PC-3 (cell line): ENCODE measurements around the gene PDIK1L. TPM values are rescaled to one million over a fixed set of nuclear protein-coding genes. Genes with fewer than 3 reads are reported as not detected.
"Not testable (repeated sequence)": the region's sequence is repeated elsewhere in the genome, so short reads cannot be mapped to it uniquely, and the experiment has no call there.

Experiments
- ATAC-seq: fragments of 200-7000 bp; cut with Tn5 transposase; 2 replicates; pipeline ENCODE4 v1.9.1; 2020; ENCODE audit warnings: mild to moderate bottlenecking, moderate library complexity
- BruUV-seq: library from RNA; stranded (reverse); fragments of 400-500 nt; replicated peaks from 2 replicates; lab custom pipeline; 2021; lab: Mats Ljungman, UMichigan
- CTCF ChIA-PET: fragments of 300-600 bp; sonication (Branson Sonifier 250); formaldehyde crosslinking; loops from one replicate; lab custom pipeline; 2022; ENCODE audit warnings: antibody characterized with exemption; lab: Charles Lee
- POLR2A ChIA-PET: fragments of 300-600 bp; sonication (Branson Sonifier 250); formaldehyde crosslinking; loops from one replicate; lab custom pipeline; 2022; ENCODE audit warnings: antibody characterized with exemption; ENCODE audit not compliant: unreplicated experiment; lab: Charles Lee
- DNase-seq: peaks from one replicate; pipeline ENCODE4 v3.0.0-alpha.2; 2015
- H2AFZ ChIP-seq: fragments of 300-600 bp; sonication (generic); 2 replicates; pipeline ENCODE4 v1.6.0; 2016; ENCODE audit warnings: antibody characterized with exemption, low read length
- H3F3A ChIP-seq: fragments of 300-600 bp; sonication (generic); one replicate; pipeline ENCODE4 v1.6.0; 2017; ENCODE audit warnings: antibody characterized with exemption, low read length, control low read depth, mild to moderate bottlenecking; ENCODE audit not compliant: unreplicated experiment
- H3K27ac ChIP-seq: fragments of 300-600 bp; sonication (generic); 2 replicates; pipeline ENCODE4 v1.5.1; 2016; ENCODE audit warnings: mild to moderate bottlenecking, low read length
- H3K27me3 ChIP-seq: fragments of 300-600 bp; sonication (generic); 2 replicates; pipeline ENCODE4 v1.6.1; 2016; ENCODE audit warnings: low read length, mixed read lengths
- H3K36me3 ChIP-seq: fragments of 300-600 bp; sonication (generic); 2 replicates; pipeline ENCODE4 v1.6.1; 2016; ENCODE audit warnings: low read depth, mixed run types, low read length, mixed read lengths
- H3K4me1 ChIP-seq: fragments of 300-600 bp; sonication (generic); 2 replicates; pipeline ENCODE4 v1.5.1; 2016; ENCODE audit warnings: low read length; ENCODE audit not compliant: insufficient read depth
- H3K4me2 ChIP-seq: fragments of 300-600 bp; sonication (generic); 2 replicates; pipeline ENCODE4 v1.6.0; 2016; ENCODE audit warnings: low read length
- H3K4me3 ChIP-seq: fragments of 300-600 bp; sonication (generic); 2 replicates; pipeline ENCODE4 v1.5.1; 2016; ENCODE audit warnings: mild to moderate bottlenecking, low read length, mixed read lengths
- H3K79me2 ChIP-seq: fragments of 300-600 bp; sonication (generic); 2 replicates; pipeline ENCODE4 v1.6.1; 2017; ENCODE audit warnings: low read length, mixed read lengths
- H3K9ac ChIP-seq: fragments of 300-600 bp; sonication (generic); 2 replicates; pipeline ENCODE4 v1.6.0; 2016; ENCODE audit warnings: mild to moderate bottlenecking, low read length
- H3K9me2 ChIP-seq: fragments of 300-600 bp; sonication (generic); replicated peaks from 2 replicates; pipeline ENCODE4 v1.6.1; 2016; ENCODE audit warnings: mixed run types, low read length, mixed read lengths
- H3K9me3 ChIP-seq: fragments of 300-600 bp; sonication (generic); 2 replicates; pipeline ENCODE4 v1.6.1; 2016; ENCODE audit warnings: low read length, mixed read lengths
- H4K20me1 ChIP-seq: fragments of 300-600 bp; sonication (generic); 2 replicates; pipeline ENCODE4 v1.6.1; 2016; ENCODE audit warnings: low read length, mixed read lengths
- EZH2 ChIP-seq: fragments of 300-600 bp; sonication (generic); IDR thresholded peaks from one replicate; pipeline ENCODE4 v1.6.1; 2017; ENCODE audit warnings: antibody characterized with exemption, mild to moderate bottlenecking, low read length; ENCODE audit not compliant: unreplicated experiment
- EZH2phosphoT487 ChIP-seq: fragments of 300-600 bp; sonication (generic); IDR thresholded peaks from 2 replicates; pipeline ENCODE4 v1.6.1; 2018; ENCODE audit warnings: mild to moderate bottlenecking, antibody characterized with exemption, low read length, borderline replicate concordance
- intact Hi-C: fragments of 100-400 bp; cut with micrococcal nuclease; formaldehyde crosslinking; loops from 2 replicates; pipeline ENCODE4 v1.9.0; 2023
- total RNA-seq: library from RNA; depleted of rRNA; stranded (reverse); fragments of >200 nt; gene quantifications from 2 replicates; pipeline ENCODE4 v1.2.3, GENCODE V29; 2014
- TF ChIP-seq, protein P1 (sequence below): fragments of 300-600 bp; sonication (generic); conservative IDR thresholded peaks from 2 replicates; pipeline ENCODE4 v1.5.1; 2017; ENCODE audit warnings: antibody characterized with exemption, low read depth, mild to moderate bottlenecking, low read length

PDIK1L gene
- total RNA-seq, 1 experiment from 2014 or later: 5.2 TPM

- Histone ChIP-seq H3K4me1 (no peaks in the 10 kb centered on the region), H3K79me2 (no peaks in the 10 kb centered on the region), H3K9ac (no peak overlapping the region), H3K4me2 (no peak overlapping the region), H3K36me3 (no peaks in the 10 kb centered on the region), H3K27ac (no peak overlapping the region), H2AFZ (no peak overlapping the region), H3K27me3 (no peaks in the 10 kb centered on the region), H3K4me3 (no peak overlapping the region), H3K9me3 (no peaks in the 10 kb centered on the region), H4K20me1 (no peaks in the 10 kb centered on the region), H3K9me2 (no peaks in the 10 kb centered on the region), H3F3A (no peaks in the 10 kb centered on the region)
- no TSS peak for BruUV-seq
- ATAC-seq: no peak
- DNase-seq: no peak
- intact Hi-C loops: no loop called here
- ChIA-PET POLR2A (no interaction called here), CTCF (no interaction called here)
- TF ChIP-seq EZH2 (no peak), EZH2phosphoT487 (no peak)
- TF ChIP-seq, protein P1, sequence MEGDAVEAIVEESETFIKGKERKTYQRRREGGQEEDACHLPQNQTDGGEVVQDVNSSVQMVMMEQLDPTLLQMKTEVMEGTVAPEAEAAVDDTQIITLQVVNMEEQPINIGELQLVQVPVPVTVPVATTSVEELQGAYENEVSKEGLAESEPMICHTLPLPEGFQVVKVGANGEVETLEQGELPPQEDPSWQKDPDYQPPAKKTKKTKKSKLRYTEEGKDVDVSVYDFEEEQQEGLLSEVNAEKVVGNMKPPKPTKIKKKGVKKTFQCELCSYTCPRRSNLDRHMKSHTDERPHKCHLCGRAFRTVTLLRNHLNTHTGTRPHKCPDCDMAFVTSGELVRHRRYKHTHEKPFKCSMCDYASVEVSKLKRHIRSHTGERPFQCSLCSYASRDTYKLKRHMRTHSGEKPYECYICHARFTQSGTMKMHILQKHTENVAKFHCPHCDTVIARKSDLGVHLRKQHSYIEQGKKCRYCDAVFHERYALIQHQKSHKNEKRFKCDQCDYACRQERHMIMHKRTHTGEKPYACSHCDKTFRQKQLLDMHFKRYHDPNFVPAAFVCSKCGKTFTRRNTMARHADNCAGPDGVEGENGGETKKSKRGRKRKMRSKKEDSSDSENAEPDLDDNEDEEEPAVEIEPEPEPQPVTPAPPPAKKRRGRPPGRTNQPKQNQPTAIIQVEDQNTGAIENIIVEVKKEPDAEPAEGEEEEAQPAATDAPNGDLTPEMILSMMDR: no peak
Measured at GRCh38 chr1:26089125-26089524, 22.5 kb upstream of the PDIK1L start.

DNA sequence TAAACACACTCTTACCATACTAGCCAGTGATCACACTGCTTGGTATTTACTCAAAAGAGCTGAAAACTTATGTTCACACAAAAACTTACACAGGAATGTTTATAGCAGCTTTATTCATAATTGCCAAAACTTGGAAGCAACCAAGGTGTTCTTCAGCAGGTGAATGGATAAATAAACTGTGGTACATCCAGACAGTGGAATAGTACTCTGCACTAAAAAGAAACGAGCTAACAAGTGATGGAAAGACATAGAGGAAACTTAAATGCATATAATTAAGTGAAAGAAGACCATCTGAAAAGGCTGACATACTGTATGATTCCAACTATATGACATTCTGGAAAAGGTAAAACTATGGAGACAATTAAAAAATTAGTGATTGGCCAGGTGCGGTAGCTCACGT, 20.7 kb upstream of the PDIK1L start:
- no peak overlapping the region for H3K4me2 ChIP-seq
- H4K20me1 ChIP-seq: no peaks in the 10 kb centered on the region
- H3K4me3 ChIP-seq: no peak overlapping the region
- DNase-seq: no peak
- no peaks in the 10 kb centered on the region for H3K9me2 ChIP-seq
- no peaks in the 10 kb centered on the region for H3F3A ChIP-seq
- H3K79me2 ChIP-seq: no peaks in the 10 kb centered on the region
- H3K9ac ChIP-seq: no peak overlapping the region
- H3K9me3 ChIP-seq: no peaks in the 10 kb centered on the region
- H3K4me1 ChIP-seq: peaks cover 8% of the 10 kb centered on the region; the same call in 1 of the 2 replicates
- ChIA-PET CTCF (no interaction called here), POLR2A (no interaction called here)
- no peak overlapping the region for H2AFZ ChIP-seq
- intact Hi-C loops: loop anchor here (10.0 kb wide), 1 partner anchor 196 kb away; no protein-coding TSS in a partner anchor
- TF ChIP-seq, protein P1: no peak
- no peak for TF ChIP-seq EZH2
- no peak for TF ChIP-seq EZH2phosphoT487
- H3K27me3 ChIP-seq: no peaks in the 10 kb centered on the region
- H3K27ac ChIP-seq: no peak overlapping the region
- no TSS peak for BruUV-seq
- ATAC-seq: no peak
- H3K36me3 ChIP-seq: no peaks in the 10 kb centered on the region

GRCh38 chr1:26092422-26092821, 19.2 kb upstream of the PDIK1L start:
- BruUV-seq: no TSS peak
- intact Hi-C loops: loop anchor here (10.0 kb wide), 1 partner anchor 198 kb away; no protein-coding TSS in a partner anchor
- POLR2A ChIA-PET: no interaction called here

GRCh38 chr1:26093569-26093968, 18.1 kb upstream of the PDIK1L start:
- H3F3A ChIP-seq, H2AFZ ChIP-seq, H3K27ac ChIP-seq, H4K20me1 ChIP-seq, CTCF ChIA-PET, BruUV-seq, ATAC-seq, DNase-seq, H3K36me3 ChIP-seq, H3K9ac ChIP-seq, H3K9me3 ChIP-seq, H3K4me2 ChIP-seq, H3K9me2 ChIP-seq, H3K27me3 ChIP-seq, POLR2A ChIA-PET, H3K79me2 ChIP-seq, H3K4me3 ChIP-seq: not testable (repeated sequence)
- intact Hi-C loops: loop anchor here (10.0 kb wide), 1 partner anchor 199 kb away; no protein-coding TSS in a partner anchor
- H3K4me1 ChIP-seq: peaks cover 29% of the 10 kb centered on the region

More at GRCh38 chr1:26092422-26092821, 19.2 kb upstream of the PDIK1L start:
- Histone ChIP-seq H3K79me2 (no peaks in the 10 kb centered on the region), H3K9me2 (no peaks in the 10 kb centered on the region), H3K9ac (no peak overlapping the region), H3K9me3 (no peaks in the 10 kb centered on the region), H4K20me1 (no peaks in the 10 kb centered on the region), H3K36me3 (no peaks in the 10 kb centered on the region), H3K27ac (no peak overlapping the region), H3K4me2 (no peak overlapping the region), H3F3A (no peaks in the 10 kb centered on the region), H3K27me3 (no peaks in the 10 kb centered on the region), H2AFZ (no peak overlapping the region), H3K4me3 (no peak overlapping the region), H3K4me1 (peaks cover 19% of the 10 kb centered on the region)
- TF ChIP-seq, protein P1: no peak
- TF ChIP-seq EZH2phosphoT487: no peak
- ATAC-seq (no peak), DNase-seq (no peak)
- CTCF ChIA-PET: no interaction called here
